ENCODE measurements around the gene EFCAB5.
"Not testable (repeated sequence)": the region's sequence is repeated elsewhere in the genome, so short reads cannot be mapped to it uniquely, and the experiment has no call there.

The EFCAB5 gene

DNA sequence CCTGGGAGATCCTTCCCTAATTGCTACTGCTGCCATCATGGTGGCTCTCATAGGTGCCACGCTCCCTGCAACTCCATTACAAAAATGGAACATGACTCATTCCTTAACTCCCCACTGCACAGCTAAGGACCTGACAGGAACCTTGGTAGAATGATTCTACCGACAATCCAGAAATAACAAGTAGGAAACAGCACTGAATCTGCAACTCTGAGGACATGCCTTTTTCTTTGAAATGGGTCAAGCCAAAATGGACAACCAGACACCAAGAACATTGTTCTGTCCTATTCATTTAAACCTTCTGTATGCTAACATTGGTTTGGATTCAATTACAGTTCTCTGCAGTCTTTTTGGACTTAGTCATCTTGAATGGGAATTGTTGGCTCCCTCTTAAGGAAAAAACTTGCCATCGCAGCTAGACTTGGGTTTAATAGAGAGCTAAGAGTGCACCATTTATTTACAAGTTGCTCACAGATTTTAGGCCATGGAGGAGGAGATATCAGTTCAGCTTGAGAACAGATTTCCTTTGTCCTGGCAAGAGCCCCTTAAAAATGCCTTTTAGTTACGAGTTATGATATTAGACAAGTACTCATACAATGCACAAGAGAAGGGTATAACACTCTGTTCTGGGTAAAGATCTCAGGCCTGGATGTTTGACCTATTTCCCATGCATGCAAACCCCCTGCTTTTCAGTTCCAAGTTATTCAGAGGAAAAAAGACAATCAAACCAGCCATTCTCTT is 154.2 kb downstream of the EFCAB5 start:
- no peak for DNase-seq (ENCODE audit: low read depth)

DNA sequence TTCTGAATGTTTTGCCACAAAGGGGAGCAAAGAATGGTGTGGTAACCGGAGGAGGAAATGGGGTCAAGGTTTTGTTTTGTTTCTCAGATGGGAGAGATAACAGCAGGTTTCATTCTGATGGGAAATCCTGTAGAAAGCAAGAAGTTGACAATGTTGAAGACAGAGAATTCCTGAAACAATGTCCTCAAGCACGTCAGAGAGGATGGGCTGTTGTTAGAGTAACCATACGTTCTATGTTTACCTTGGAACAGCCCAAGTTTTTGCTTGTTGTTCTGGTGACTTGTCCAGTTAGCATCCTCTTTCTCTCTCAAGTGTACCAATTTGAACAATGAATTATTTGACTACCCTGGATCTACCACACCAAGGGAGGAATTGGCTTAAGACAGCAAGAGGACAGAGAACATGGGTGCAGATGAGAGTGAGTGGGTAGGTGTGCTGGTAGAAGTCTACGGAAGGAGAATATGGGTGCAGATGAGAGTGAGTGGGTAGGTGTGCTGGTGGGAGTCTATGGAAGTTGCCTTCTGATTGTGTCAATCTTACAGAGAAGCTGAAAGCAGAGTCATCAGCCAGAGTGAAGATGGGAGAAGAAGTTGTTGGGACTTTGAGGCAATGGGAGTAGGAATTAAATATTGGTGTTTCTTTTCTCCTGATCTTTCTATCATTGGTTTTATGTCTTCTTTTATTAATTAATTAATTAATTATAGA is 160.4 kb downstream of the EFCAB5 start:
- no peak for DNase-seq (ENCODE audit: low read depth)

DNA sequence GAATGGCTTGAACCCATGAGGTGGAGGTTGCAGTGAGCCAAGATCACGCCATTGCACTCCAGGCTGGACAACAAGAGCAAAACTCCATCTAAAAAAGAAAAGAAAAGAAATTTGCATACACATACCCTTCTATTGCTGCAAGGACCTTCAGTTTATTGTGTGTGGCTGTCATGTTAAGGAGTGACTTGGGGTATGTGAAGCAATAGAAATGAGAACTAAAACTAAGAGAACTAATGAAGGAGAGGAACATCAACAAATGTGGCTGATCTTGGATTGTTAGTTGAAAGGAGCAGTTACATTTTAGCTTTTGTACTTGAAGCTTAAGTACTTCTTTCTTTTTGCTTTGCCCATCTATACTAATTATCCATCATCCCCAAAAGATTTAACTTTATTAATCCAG is 162.5 kb downstream of the EFCAB5 start:
- DNase-seq (ENCODE audit: low read depth) = no peak

DNA sequence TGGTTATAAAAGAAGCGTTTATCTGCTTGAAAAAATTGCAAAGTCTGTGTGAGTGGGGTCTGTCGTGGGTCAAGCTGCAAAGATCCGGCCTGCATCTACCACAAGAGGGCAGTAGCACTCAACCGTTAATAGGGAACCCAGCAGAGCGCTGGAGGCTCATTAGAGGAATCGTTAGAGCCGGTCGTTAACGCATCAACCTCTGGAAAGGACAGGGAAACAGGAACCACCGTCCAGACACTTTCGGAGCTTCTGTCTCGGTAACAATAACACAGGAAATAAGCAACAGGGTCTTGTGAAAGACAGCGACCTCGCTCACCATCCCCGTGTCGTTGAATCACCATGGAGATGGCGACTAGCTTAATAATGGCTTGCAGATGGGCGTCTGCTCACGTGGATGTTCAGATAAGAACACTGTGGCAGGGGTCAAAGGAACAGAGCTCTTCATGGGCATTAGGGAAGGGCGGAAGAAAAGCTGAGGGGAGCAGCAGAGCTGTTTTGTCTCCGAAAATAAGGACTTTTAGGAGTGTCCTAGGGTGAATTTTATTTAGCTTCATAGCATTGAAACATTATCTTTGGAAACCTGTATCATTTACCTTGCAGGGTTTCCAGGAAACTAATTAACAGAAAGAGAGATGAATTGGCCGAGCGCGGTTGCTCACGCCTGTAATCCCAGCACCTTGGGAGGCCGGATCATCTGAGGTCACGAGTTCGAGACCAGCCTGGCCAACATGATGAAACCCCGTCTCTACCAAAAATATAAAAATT is 163.3 kb downstream of the EFCAB5 start:
- peak; percentile 46 for DNase-seq (ENCODE audit: low read depth)

DNA sequence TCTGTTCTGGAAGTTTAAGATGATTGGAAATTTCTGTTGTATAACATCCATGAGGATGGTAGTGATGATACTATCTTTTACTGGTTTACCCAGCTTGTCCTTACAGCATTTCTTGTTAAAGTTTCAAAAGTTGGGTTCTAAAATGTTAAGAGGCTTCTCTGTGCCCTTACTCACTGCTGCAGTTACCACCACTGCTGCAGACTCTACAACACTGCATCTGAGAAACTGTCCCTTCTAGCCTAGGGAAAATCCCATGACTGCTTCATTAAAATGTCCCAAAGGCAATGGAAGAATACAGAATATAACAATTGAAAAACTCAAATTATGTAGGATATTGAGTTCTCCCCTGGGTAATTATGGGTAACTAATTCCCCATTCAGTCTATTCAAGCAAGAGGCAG is 171.4 kb downstream of the EFCAB5 start:
- DNase-seq (ENCODE audit: low read depth) = no peak

DNA sequence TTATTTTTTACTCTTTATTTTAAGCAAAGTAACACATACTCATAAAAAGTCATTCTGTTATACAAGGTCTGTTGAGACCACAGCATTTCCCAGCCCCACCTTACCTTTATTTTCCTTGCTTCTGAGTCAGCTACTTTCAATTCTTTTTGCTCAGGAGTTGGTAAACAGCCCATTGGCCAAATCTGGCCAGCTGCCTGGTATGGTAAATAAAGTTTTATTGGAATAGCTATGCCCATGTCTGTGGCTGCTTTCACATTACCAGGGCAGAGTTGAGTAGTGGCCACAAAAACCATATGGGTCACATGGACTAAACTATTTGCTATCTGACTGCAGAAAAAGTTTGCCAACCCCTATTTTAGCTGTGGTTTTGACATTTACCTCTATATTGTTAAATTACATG is 171.8 kb downstream of the EFCAB5 start:
- no peak for DNase-seq (ENCODE audit: low read depth)

DNA sequence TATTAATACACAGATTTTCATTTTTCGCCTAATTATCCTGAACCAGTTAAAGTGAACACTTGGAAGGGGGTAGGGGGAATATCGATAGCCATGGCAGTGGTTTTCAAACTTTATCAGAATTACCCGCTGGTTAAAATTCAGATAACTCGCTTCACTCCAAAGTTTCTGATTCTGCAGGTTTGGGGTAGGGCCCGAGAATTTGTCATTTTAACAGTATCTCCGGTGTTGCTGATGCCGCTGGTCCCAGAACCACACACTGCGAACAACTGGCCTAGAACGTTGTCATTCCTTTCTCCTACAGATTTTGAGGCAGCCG is 174.9 kb downstream of the EFCAB5 start:
- DNase-seq (ENCODE audit: low read depth) = no peak

DNA sequence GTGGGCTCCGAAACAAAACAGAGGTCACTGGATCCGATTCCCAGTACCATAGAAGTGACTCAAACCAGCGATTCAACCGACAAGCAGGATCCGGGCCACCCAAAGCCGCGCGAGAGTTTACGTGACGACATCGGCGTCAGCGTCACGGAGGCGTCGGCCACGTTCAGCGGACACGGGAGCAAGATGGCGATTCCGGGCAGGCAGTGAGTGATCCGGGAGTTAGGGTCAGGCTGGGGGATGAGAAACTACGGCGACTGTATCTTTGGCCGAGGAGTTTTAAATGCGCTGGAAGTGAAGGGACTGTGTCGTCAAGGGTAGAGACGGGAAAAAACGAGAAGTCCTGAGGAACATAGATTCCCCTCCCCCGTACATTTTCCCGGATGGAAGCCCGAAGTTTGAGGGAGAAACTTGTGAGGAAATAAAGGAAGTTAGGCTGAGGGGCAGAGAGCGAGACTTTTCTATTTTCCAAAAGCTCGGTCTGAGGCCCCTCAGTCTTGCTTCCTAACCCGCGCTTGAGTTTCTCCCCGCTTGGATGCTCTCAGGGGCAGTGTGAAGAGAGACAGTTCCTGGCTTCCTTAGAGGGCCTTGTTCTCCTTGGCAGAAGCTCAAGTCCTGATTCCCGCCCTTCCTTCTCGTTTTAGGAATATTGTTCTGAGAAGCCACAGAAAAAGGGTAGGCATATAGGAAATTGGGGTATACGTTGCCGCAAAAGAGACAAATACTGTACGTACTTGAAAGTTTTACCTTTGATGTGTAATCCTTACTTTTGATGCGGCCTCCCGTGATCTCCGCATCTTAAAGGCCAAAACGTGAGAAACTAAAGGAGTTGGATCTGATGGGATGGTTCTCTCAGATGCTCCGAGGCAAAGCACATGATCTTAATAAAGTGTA is 175.5 kb downstream of the EFCAB5 start, which contains the start of gene NSRP1:
NSRP1 (plus strand) TSS at position 156 of the 891 bp plus-strand sequence; CDS start at position 184, 28 bp downstream.
- peak; percentile 89 for DNase-seq (ENCODE audit: low read depth)

DNA sequence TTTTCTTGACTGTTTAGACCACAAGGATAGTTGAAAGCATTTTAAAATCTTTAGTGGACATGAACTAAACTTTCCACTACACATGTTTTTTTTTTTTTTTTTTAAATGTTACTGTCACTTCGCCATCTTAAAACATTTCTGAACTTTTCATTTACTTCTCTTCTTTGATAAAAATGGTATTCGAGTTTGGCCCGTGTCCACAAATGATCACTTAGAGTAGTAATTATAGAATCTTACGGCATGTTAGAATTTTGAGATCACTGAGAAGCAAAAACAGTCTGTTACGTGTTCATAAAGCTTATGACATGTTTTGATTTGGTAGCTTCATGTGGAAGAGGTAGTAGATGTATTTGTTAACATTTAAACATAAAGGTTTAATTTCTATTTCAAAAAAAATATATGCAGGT is 176.2 kb downstream of the EFCAB5 start:
- no peak for DNase-seq (ENCODE audit: low read depth)

DNA sequence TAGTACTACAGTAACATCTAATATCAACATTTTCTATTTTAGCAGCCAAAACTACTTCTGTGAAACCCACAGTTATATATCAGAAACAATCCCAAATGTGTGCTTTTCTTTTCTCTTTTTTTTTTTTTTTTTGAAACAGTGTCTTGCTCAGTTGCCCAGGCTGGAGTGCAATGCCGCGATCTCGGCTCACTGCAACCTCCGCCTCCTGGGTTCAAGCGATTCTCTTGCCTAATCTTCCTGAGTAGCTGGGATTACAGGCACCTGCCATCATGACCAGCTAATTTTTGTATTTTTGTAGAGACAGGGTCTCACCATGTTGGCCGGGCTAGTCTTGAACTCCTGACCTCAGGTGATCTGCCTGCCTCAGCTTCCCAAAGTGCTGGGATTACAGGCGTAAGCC is 177.2 kb downstream of the EFCAB5 start:
- DNase-seq (ENCODE audit: low read depth) = not testable (repeated sequence)

DNA sequence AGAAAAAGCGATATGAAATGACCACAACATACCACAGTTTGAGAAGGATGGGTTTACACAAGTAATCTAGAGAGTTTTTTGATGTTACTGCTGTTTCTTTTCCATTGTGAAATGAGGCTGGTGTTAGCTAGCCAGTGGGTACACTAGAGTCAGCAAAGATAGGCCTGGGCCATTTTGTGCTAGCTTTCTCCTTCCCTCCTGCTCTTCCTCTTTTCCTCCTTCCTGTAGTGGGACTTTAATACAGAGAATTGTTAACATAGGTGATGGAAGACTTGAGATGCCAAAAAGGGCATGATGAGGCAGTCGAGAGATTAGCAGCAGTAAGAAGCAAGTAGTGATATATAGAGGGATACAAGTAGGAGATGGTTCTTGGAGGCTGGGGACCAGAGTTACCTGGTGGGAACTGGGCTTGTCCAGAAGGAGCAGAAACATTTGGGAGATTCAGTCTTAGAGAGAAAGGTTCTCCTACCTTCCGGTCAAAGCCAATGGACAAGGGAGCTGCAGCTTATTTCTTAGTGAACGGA is 182.9 kb downstream of the EFCAB5 start:
- DNase-seq (ENCODE audit: low read depth) = no peak

DNA sequence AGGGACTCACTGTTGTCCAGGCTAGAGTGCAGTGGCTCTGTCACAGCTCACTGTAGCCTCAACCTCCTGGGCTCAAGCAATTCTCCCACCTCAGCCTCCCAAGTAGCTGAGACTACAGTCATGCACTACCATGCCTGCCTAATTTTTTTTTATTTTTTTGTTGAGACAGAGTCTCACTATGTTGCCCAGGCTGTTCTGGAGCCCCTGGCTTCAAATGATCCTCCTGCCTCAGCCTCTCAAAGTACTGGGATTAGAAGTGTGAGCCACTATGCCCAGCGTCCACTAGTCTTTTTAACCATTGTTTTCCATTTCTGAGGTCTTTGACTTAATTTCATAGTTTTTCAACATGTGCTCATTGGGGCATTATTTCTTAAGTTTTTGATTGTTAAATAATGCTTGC is 188.7 kb downstream of the EFCAB5 start:
- no peak for DNase-seq (ENCODE audit: low read depth)

DNA sequence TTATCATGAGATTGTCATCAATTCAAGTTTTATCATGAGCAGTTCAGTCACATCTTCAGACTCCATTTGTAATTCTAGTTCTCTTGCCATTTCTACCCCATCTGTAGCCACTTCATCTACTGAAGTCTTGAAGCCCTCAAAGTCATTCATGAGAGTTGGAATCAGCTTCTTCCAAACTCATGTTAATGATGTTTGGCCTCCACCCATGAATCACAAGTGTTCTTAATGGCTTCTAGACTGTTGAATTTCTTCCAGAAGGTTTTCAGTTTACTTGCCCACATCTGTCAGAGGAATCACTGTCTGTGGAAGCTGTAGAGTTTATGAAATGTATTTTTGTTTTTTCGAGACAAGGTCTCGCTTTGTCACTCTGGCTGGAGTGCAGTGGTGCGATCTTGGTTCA is 191.2 kb downstream of the EFCAB5 start:
- no peak for DNase-seq (ENCODE audit: low read depth)

DNA sequence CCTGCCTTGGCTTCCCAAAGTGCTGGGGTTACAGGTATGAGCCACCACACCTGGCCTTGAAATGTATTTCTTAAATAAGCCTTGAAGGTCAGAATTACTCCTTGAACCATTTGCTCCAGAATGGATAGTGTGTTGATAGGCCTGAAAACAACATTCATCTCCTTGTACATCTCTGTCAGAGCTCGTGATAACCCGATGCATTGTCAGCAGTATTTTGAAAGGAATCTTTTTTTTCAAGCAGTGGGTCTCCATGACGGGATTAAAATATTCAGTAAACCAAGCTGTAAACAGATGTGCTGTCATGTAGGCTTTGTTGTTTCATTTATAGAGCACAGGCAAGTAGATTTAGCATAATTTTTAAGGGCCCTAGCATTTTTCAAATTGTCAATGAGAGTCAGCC is 191.8 kb downstream of the EFCAB5 start:
- no peak for DNase-seq (ENCODE audit: low read depth)

DNA sequence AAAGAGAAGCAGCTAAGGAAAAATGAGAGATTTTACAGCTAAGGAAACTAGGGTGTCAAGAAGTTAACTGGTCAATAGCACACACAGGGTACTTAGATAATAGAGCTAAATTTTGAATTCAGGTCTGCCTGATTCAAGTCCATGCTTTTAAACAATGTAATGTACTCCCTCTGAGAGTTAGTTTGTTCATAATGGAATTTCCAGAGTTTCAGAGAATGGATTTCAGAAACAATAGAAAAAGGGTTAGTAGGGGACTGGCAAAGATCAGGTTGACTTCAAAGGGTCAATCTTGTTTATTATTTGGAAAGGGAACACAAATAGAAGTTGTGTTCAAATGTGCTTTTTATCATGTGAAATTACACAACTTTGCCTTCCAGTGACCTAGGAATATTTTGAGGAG is 193.1 kb downstream of the EFCAB5 start:
- no peak for DNase-seq (ENCODE audit: low read depth)

DNA sequence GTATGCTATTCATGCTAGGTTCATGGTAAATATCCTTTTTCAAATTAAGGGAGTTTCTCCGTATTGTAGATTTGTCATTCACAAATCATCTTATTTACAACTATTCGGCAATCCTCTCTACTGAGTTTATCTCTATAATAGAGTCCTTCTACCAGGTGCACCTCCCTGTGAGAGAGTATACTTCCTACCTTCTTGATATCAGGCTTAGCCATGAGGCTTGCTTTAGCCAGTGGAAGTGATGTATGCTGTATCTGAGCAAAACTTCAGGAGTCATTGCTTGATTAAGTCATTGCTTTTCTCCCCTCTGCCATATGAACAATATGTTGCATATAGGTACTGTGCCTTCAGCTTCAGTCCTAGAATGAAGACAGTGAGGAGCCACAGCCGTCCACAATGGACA is 195.7 kb downstream of the EFCAB5 start:
- DNase-seq (ENCODE audit: low read depth) = no peak

DNA sequence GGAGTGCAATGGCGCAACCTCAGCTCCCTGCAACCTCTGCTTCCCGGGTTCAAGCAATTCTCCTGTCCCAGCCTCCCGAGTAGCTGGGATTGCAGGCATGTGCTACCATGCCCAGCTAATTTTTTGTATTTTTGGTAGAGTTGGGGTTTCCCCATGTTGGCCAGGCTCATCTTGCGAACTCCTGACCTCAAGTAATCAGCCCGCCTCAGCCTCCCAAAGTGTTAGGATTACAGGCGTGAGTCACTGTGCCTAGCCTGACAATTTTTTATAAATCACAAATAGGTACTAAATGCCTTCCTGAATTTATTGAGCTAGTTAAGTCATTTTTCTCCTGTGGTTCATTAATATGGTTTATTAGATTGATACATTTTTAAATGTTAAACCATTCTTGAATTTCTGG is 206.4 kb downstream of the EFCAB5 start:
- not testable (repeated sequence) for DNase-seq (ENCODE audit: low read depth)

DNA sequence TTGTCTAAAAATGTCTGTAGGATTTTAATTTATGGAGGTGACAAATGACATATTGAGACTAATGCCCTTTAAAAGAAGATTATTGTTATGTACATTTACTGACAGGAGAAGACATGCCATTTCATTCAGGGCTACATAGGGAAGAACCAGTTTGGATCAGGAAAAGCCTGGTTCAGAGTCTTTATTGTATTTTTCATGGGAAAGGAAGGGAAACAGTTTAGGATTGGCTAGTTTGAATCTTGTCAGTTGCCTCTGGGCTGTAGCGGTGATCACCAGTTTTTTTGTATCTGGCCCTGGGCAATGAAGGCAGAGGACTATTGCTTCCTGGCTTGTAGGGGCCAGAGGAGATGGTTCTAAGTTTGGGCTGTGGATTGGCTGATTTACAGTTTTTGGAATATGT is 206.9 kb downstream of the EFCAB5 start:
- no peak for DNase-seq (ENCODE audit: low read depth)

DNA sequence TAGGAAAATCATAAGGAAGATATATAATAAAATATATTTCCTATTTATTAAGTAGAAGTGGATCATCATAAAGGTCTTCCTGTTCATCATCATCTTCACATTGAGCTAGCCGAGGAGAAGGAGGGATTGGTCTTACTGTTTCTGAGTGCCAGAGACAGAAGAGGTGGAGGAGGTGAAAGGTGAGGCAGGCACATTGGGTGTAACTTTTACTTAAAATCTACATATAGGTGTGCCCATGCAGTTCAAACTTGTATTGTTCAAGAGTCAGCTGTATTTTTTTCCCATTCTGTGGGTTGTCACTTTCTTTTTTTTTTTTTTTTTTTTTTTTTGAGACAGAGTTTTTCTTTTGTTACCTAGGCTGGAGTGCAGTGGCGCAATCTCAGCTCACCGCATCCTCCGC is 210.0 kb downstream of the EFCAB5 start:
- no peak for DNase-seq (ENCODE audit: low read depth)

DNA sequence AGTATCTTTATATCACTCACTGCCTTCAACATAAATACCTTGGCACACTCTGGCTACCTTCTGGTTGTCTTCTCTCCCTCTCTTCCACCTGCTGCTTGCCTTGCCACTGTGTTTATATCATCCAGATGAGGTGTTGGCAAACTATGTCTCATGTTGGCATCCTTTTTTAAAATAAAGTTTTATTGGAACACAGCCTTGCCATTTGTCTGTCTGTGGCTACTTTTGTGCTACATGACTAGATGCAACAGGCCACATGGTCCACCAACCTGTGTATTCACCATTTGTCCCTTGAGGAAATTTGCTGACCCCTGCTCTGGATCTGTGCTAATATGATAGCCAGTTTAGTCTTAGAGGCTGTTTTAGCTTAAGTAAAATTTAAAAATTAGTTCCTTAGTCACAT is 212.0 kb downstream of the EFCAB5 start:
- DNase-seq (ENCODE audit: low read depth) = no peak

DNA sequence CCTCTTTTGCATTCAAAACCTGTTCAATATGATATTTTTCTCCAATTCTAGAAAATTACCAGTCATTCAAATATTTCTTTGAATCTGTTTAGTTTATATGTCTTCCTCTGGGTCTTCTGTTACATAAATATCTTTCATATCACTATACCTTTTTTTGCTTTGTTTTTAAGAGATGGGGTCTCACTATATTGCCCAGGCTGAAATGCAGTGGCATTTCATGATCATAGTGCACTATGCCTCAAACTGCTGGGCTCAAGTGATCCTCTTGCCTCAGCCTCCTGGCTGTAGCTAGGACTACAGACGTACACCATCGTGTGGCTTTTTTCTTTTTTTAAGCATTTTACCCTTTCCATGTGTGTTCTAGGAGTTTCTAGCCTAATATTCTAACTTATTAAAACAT is 214.0 kb downstream of the EFCAB5 start:
- no peak for DNase-seq (ENCODE audit: low read depth)
